HG03139 (cell line): Measurements from ENCODE around the gene RFT1.

Experiments
- ATAC-seq: cut with Tn5 transposase; IDR thresholded peaks from one replicate; pipeline ENCODE4 v1.9.1; 2021; ENCODE audit not compliant: unreplicated experiment

The RFT1 gene

GRCh38 chr3:53129344-53129743 is 891 bp downstream of the RFT1 start:
- ATAC-seq, result no peak

GRCh38 chr3:53126601-53127000 is 3.6 kb downstream of the RFT1 start:
- ATAC-seq, result no peak

GRCh38 chr3:53123953-53124352 is 6.3 kb downstream of the RFT1 start:
- ATAC-seq, result no peak

GRCh38 chr3:53123510-53123909 is 6.7 kb downstream of the RFT1 start:
- ATAC-seq, result no peak

- no peak for ATAC-seq
Observed at GRCh38 chr3:53122933-53123305, 7.3 kb downstream of the RFT1 start.

GRCh38 chr3:53122255-53122932 is 7.8 kb downstream of the RFT1 start:
- no peak for ATAC-seq

GRCh38 chr3:53120336-53120735 is 9.9 kb downstream of the RFT1 start:
- no peak for ATAC-seq

- ATAC-seq, result no peak
Observed at GRCh38 chr3:53116956-53117355, 13.3 kb downstream of the RFT1 start.

GRCh38 chr3:53114412-53115074 is 15.7 kb downstream of the RFT1 start:
- ATAC-seq, result no peak

- ATAC-seq, result no peak
Observed at GRCh38 chr3:53114011-53114400, 16.2 kb downstream of the RFT1 start.

- no peak for ATAC-seq
Observed at GRCh38 chr3:53113293-53114010, 16.8 kb downstream of the RFT1 start.

GRCh38 chr3:53111822-53112221 is 18.4 kb downstream of the RFT1 start:
- ATAC-seq, result no peak

GRCh38 chr3:53109891-53110771 is 20.1 kb downstream of the RFT1 start:
- no peak for ATAC-seq

GRCh38 chr3:53109190-53109589 is 21.0 kb downstream of the RFT1 start:
- no peak for ATAC-seq

GRCh38 chr3:53104762-53105161 is 25.5 kb downstream of the RFT1 start:
- ATAC-seq, result no peak

GRCh38 chr3:53103397-53104296 is 26.6 kb downstream of the RFT1 start:
- ATAC-seq, result no peak

GRCh38 chr3:53102601-53103147 is 27.6 kb downstream of the RFT1 start:
- ATAC-seq, result peak; percentile 68

GRCh38 chr3:53101956-53102355 is 28.3 kb downstream of the RFT1 start:
- ATAC-seq, result no peak

GRCh38 chr3:53100818-53101466 is 29.3 kb downstream of the RFT1 start:
- ATAC-seq, result no peak
